Measurements from ENCODE around the gene ELANE. TPM values are rescaled to one million over a fixed set of nuclear protein-coding genes. Genes with fewer than 3 reads are reported as not detected.

The ELANE gene
- total and polyA plus RNA-seq, 7 donors, result 0.39 to 0.95 (median 0.55) TPM; not detected in 2

DNA sequence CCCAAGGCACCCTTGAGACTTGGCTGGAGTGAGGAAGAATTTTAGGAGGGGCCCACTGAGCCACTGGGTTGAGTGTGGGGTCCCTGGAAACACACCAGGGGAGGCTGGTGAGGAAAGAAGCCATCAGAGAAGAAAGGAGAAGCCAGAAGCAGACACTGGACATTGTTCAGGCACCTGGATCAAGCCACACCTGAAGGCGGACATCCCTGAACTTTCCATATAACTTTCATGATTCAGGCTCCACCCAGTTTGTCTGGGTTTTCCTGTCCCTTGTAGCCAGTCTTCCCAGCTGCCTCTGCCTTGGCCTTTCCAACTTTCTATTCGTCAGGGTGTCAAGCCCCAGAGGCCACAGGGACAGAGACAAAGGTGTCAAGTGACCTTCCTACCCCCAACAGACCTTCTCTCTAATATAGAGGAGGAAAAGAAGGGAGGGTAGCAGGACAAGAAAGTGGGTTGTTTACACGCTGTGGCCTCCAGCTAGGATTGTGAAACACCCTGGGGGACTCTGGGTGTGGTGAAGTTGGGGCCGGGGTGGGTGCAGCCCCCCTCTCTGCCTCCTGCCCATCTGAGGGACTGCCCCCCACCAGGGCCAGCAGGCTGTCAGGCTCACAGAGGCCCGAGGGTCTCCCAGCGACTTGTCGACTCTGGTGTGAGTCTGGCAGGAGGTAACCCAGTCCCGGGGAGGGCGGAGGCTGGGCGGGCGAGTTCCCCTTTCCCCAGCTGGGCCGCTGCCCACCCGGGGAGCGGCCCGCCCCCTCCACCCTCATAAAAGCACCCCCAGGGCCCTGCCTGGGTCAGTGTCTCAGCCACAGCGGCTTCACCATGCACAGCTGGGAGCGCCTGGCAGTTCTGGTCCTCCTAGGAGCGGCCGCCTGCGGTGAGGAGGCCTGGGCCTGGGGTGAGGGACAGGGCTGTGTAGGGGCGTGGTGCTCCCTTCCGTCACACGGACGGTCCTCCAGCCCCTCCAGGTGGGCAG lies 7.1 kb downstream of the ELANE start, which contains the start of gene CFD:
CFD (plus strand) TSS at position 797 of the 976 bp plus-strand sequence; CDS start at position 823, 26 bp downstream.
- ATAC-seq, result peak in 3 of 4 donors; percentile 22 to 58 (median 30)
- H3K9me3 ChIP-seq, result no peaks in the 10 kb centered on the region
- WGBS, 3 donors, result 26 to 36% (median 29%) methylated on average over 18 to 24 of the region's 24 CpGs
- DNase-seq, result peak; percentile 76 to 90
- H3K4me3 ChIP-seq, result peak within 1 kb of the TSS; percentile 55
- H3K27me3 ChIP-seq (ENCODE audit: insufficient read depth in 3 of 3, low read length in 2 of 3), result peaks cover 0 to 75% (median 17%) of the 10 kb centered on the region in 3 donors
- H3K4me1 ChIP-seq, result peaks cover 9% of the 10 kb centered on the region
- no peaks in the 10 kb centered on the region for H3K36me3 ChIP-seq (ENCODE audit: insufficient read depth in 1 of 2, low read depth in 1 of 2)
- intact Hi-C loops (cut with DNase I), result loop anchor here (5.0 to 10.0 kb wide), 3 partner anchors 58 to 126 kb away; partner anchors contain the start of genes KISS1R (in 1 of the 2) and WDR18 (in 1 of the 2)
- H3K27ac ChIP-seq, result peak within 1 kb of the TSS; percentile 23
- TF ChIP-seq, protein P1, sequence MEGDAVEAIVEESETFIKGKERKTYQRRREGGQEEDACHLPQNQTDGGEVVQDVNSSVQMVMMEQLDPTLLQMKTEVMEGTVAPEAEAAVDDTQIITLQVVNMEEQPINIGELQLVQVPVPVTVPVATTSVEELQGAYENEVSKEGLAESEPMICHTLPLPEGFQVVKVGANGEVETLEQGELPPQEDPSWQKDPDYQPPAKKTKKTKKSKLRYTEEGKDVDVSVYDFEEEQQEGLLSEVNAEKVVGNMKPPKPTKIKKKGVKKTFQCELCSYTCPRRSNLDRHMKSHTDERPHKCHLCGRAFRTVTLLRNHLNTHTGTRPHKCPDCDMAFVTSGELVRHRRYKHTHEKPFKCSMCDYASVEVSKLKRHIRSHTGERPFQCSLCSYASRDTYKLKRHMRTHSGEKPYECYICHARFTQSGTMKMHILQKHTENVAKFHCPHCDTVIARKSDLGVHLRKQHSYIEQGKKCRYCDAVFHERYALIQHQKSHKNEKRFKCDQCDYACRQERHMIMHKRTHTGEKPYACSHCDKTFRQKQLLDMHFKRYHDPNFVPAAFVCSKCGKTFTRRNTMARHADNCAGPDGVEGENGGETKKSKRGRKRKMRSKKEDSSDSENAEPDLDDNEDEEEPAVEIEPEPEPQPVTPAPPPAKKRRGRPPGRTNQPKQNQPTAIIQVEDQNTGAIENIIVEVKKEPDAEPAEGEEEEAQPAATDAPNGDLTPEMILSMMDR (IDR thresholded peaks at IDR 0.05), result no peak

DNA sequence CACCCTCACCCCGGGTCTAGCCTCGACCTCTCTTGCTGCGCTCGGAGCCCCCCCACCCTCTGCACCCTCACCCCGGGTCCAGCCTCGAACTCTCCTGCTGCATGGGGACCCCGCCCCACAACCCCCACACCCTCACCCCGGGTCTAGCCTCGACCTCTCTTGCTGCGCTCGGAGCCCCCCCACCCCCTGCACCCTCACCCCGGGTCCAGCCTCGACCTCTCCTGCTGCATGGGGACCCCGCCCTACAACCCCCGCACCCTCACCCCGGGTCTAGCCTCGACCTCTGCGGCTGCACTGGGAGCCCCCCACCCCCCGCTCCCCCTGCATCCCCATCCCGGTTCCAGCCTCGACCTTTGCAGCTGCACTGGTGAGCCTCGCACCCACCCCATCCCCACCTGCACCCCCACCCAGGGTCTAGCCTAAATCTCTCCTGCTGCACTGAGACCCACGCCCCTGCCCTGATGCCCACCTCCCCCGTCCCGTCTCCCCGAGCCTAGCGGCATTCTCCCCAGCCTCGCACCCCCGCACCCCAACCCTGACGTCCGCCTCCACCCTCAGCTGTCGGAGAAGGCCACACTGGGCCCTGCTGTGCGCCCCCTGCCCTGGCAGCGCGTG lies 9.1 kb downstream of the ELANE start:
- no peak overlapping the region for H3K4me3 ChIP-seq
- no peaks in the 10 kb centered on the region for H3K9me3 ChIP-seq
- H3K4me1 ChIP-seq, result peaks cover 9% of the 10 kb centered on the region
- ATAC-seq (no peak), DNase-seq (peak in 1 of 2 donors; percentile 54)
- no peaks in the 10 kb centered on the region for H3K36me3 ChIP-seq (ENCODE audit: insufficient read depth in 1 of 2, low read depth in 1 of 2)
- peaks cover 0 to 56% (median 11%) of the 10 kb centered on the region in 3 donors for H3K27me3 ChIP-seq (ENCODE audit: insufficient read depth in 3 of 3, low read length in 2 of 3)
- 46 to 60% (median 58%) methylated on average over 21 to 33 of the region's 35 CpGs for WGBS, 3 donors
- no peak overlapping the region for H3K27ac ChIP-seq
- intact Hi-C loops (cut with DNase I), result no loop called here
- TF ChIP-seq, protein P1 (IDR thresholded peaks at IDR 0.05), result no peak

DNA sequence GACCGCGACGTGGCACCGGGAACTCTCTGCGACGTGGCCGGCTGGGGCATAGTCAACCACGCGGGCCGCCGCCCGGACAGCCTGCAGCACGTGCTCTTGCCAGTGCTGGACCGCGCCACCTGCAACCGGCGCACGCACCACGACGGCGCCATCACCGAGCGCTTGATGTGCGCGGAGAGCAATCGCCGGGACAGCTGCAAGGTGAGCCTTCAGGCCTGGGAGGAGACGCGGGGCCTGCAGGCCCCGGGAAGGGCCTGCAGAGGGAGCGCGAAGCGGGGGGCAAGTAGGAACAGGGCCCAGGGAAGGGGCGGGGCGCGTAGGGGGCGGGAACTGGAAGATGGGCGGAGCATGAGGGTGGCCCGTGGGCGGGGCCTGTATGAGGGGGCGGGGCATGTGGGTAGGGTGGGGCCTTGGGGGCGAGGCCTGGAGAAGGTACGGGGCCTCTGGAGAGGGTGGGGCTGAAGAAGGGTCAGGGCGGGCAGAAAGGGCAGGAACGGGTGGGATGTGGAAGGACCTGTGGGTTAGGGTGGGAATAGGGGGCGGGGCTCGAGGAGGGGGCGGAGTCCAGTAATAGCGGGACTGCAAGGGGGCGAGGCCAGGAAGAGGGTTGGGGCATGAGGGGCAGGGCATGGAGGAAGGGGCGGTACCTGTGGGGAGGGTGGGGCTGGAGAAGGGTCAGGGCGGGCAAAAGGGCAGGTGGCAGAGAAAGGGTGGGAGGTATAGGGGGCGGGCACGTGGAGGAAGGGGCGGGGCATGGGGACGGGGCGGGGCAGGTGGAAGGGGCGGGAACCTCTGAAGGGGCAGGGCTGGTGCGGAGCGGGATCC lies 9.9 kb downstream of the ELANE start:
- ATAC-seq, result peak; percentile 7 to 49 (median 32)
- 14 to 19% (median 16%) methylated on average over 53 to 60 of the region's 60 CpGs for WGBS, 3 donors
- TF ChIP-seq, protein P1 (IDR thresholded peaks at IDR 0.05), result no peak
- Histone ChIP-seq H3K36me3 (ENCODE audit: insufficient read depth in 1 of 2, low read depth in 1 of 2) (no peaks in the 10 kb centered on the region), H3K27me3 (ENCODE audit: insufficient read depth in 3 of 3, low read length in 2 of 3) (peaks cover 0 to 50% (median 11%) of the 10 kb centered on the region in 3 donors), H3K27ac (no peak overlapping the region), H3K4me1 (peaks cover 9% of the 10 kb centered on the region), H3K9me3 (no peaks in the 10 kb centered on the region), H3K4me3 (no peak overlapping the region)
- DNase-seq, result peak in 1 of 2 donors; percentile 81
- intact Hi-C loops (cut with DNase I), result no loop called here

DNA sequence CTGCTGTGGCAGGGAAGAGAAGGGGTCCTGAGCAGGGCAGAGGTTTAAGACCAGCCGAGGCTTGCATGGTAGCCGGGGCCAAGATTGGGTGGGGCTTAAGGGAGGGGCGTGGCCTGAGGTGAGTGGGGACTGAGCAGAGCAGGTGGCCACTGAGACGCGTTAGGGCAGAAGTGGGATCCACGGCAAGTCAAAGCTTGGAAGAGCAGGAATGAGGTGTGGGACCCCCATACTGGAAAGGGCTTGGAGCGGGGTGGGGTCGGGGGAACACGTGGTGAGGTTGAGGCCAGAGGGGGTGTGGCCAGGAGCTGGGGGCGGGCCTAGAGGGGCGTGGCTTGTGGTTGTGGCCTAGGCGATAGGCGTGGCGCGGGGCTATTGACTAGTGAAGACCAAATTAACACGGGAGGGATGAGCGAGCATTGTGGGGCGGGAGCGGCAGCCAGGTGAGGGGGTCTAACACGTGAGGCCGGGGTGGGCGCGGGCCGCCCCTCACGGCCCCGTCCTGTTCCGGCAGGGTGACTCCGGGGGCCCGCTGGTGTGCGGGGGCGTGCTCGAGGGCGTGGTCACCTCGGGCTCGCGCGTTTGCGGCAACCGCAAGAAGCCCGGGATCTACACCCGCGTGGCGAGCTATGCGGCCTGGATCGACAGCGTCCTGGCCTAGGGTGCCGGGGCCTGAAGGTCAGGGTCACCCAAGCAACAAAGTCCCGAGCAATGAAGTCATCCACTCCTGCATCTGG lies 10.6 kb downstream of the ELANE start:
- intact Hi-C loops (cut with DNase I), result no loop called here
- Histone ChIP-seq H3K9me3 (no peaks in the 10 kb centered on the region), H3K4me3 (no peak overlapping the region), H3K36me3 (ENCODE audit: insufficient read depth in 1 of 2, low read depth in 1 of 2) (peaks cover 0 to 6% of the 10 kb centered on the region in 2 donors), H3K27ac (no peak overlapping the region), H3K4me1 (peaks cover 9% of the 10 kb centered on the region), H3K27me3 (ENCODE audit: insufficient read depth in 3 of 3, low read length in 2 of 3) (peaks cover 0 to 46% (median 11%) of the 10 kb centered on the region in 3 donors)
- DNase-seq (peak; percentile 63 to 85), ATAC-seq (peak; percentile 29 to 47 (median 42))
- TF ChIP-seq, protein P1 (IDR thresholded peaks at IDR 0.05), result no peak
- WGBS, 3 donors, result 17 to 21% (median 18%) methylated on average over 32 to 48 of the region's 48 CpGs

Measured in psoas muscle (tissue), 8 donors.